Measurements from ENCODE around the gene PAK6. TPM values are rescaled to one million over a fixed set of nuclear protein-coding genes. Genes with fewer than 3 reads are reported as not detected.
A peak's percentile ranks its signal among the peaks of the same experiment; 100 is the strongest.

Gene PAK6
- polyA plus RNA-seq, 3 donors: 0.03 TPM; not detected in 2

- Mint-ChIP-seq H3K9me3 (peaks cover 0 to 3% (median 0%) of the 10 kb centered on the region in 7 donors), H3K4me3 (peak overlapping the region; percentile 71 to 73), H3K4me1 (peaks cover 42% of the 10 kb centered on the region), H3K36me3 (peaks cover 18 to 19% of the 10 kb centered on the region in 2 donors), H3K27me3 (ENCODE audit: low read depth in 3 of 3) (peaks cover 0 to 8% (median 2%) of the 10 kb centered on the region in 3 donors), H3K27ac (peak overlapping the region in 4 of 7 donors; percentile 26 to 69 (median 57))
- peak overlapping the region in 1 of 2 donors; percentile 18 for H3K27ac ChIP-seq (ENCODE audit: low read depth in 1 of 2, low read length in 2 of 2)
- H3K27me3 ChIP-seq (ENCODE audit: control insufficient read depth in 2 of 2, insufficient read depth in 2 of 2, low read length in 2 of 2): no peaks in the 10 kb centered on the region
- peaks cover 0 to 12% of the 10 kb centered on the region in 2 donors for H3K36me3 ChIP-seq (replicated peaks in 1 of 2; ENCODE audit: control insufficient read depth in 1 of 2, insufficient read depth in 2 of 2, low read length in 2 of 2)
- WGBS (ENCODE audit: insufficient coverage): 70% methylated on average over 26 of the region's 26 CpGs
- peaks cover 30 to 48% of the 10 kb centered on the region in 2 donors for H3K4me1 ChIP-seq (ENCODE audit: control insufficient read depth in 1 of 2, insufficient read depth in 2 of 2, low read length in 2 of 2)
- H3K9ac ChIP-seq (ENCODE audit: insufficient read depth, low read length, poor library complexity, severe bottlenecking): no peak overlapping the region
- DNase-seq: no peak
- peaks cover 3% of the 10 kb centered on the region for H4K20me1 ChIP-seq (ENCODE audit: insufficient read depth, low read length)
- no peak for TF ChIP-seq CTCF (IDR thresholded peaks at IDR 0.05)
- H3K9me3 ChIP-seq (replicated peaks in 1 of 2; ENCODE audit: control insufficient read depth in 1 of 2, insufficient read depth in 1 of 2, low read length in 2 of 2): no peaks in the 10 kb centered on the region
- intact Hi-C loops (cut with micrococcal nuclease): no loop called here
- peaks cover 31% of the 10 kb centered on the region for H3K79me2 ChIP-seq (ENCODE audit: insufficient read depth, low read length)
- H2AFZ ChIP-seq (ENCODE audit: insufficient read depth, low read depth, low read length, poor library complexity, severe bottlenecking): peak overlapping the region; percentile 55
- H3K4me2 ChIP-seq (replicated peaks; ENCODE audit: extremely low read depth, low read length, poor library complexity, severe bottlenecking): peak overlapping the region; percentile 93
- H3K4me3 ChIP-seq (replicated peaks in 1 of 3; ENCODE audit: low read depth in 2 of 3, low read length in 3 of 3): peak overlapping the region in 2 of 3 experiments; percentile 28 to 61
These were observed 83.8 kb downstream of the PAK6 start for GRCh38 chr15:40322531-40323238.

- intact Hi-C loops (cut with micrococcal nuclease): no loop called here
- H3K36me3 Mint-ChIP-seq: peaks cover 25 to 26% of the 10 kb centered on the region in 2 donors
- peak within 1 kb of the TSS; percentile 55 for H2AFZ ChIP-seq (ENCODE audit: insufficient read depth, low read depth, low read length, poor library complexity, severe bottlenecking)
- peaks cover 0 to 19% of the 10 kb centered on the region in 2 donors for H3K36me3 ChIP-seq (replicated peaks in 1 of 2; ENCODE audit: control insufficient read depth in 1 of 2, insufficient read depth in 2 of 2, low read length in 2 of 2)
- peaks cover 30 to 52% of the 10 kb centered on the region in 2 donors for H3K4me1 ChIP-seq (ENCODE audit: control insufficient read depth in 1 of 2, insufficient read depth in 2 of 2, low read length in 2 of 2)
- H4K20me1 ChIP-seq (ENCODE audit: insufficient read depth, low read length): peaks cover 3% of the 10 kb centered on the region
- peaks cover 34% of the 10 kb centered on the region for H3K79me2 ChIP-seq (ENCODE audit: insufficient read depth, low read length)
- H3K27ac ChIP-seq (ENCODE audit: low read depth in 1 of 2, low read length in 2 of 2): peak within 1 kb of the TSS; percentile 18 to 72
- peak within 1 kb of the TSS; percentile 69 for H3K9ac ChIP-seq (ENCODE audit: insufficient read depth, low read length, poor library complexity, severe bottlenecking)
- no peaks in the 10 kb centered on the region for H3K27me3 ChIP-seq (ENCODE audit: control insufficient read depth in 2 of 2, insufficient read depth in 2 of 2, low read length in 2 of 2)
- peaks cover 0 to 5% (median 2%) of the 10 kb centered on the region in 3 donors for H3K27me3 Mint-ChIP-seq (ENCODE audit: low read depth in 3 of 3)
- 0% methylated on average over 103 of the region's 103 CpGs for WGBS (ENCODE audit: insufficient coverage)
- TF ChIP-seq CTCF (IDR thresholded peaks at IDR 0.05): peak; percentile 69
- peak within 1 kb of the TSS; percentile 93 for H3K4me2 ChIP-seq (replicated peaks; ENCODE audit: extremely low read depth, low read length, poor library complexity, severe bottlenecking)
- no peaks in the 10 kb centered on the region for H3K9me3 ChIP-seq (replicated peaks in 1 of 2; ENCODE audit: control insufficient read depth in 1 of 2, insufficient read depth in 1 of 2, low read length in 2 of 2)
- peak within 1 kb of the TSS; percentile 26 to 74 (median 68) for H3K27ac Mint-ChIP-seq
- H3K4me3 ChIP-seq (replicated peaks in 1 of 3; ENCODE audit: low read depth in 2 of 3, low read length in 3 of 3): peak within 1 kb of the TSS; percentile 63 to 82 (median 68)
- peaks cover 48% of the 10 kb centered on the region for H3K4me1 Mint-ChIP-seq
- H3K9me3 Mint-ChIP-seq: peaks cover 0 to 3% (median 0%) of the 10 kb centered on the region in 7 donors
- peak within 1 kb of the TSS; percentile 92 to 93 for H3K4me3 Mint-ChIP-seq
- DNase-seq: peak; percentile 81 to 88 (median 82)
These were observed 84.5 kb downstream of the PAK6 start, which contains the start of gene INAFM2 for GRCh38 chr15:40323239-40323952. Gene INAFM2, plus strand, starts transcription at chr15:40323692. Its CDS starts 364 bp downstream, at chr15:40324056.
